GM21529 (cell line): ENCODE results near the gene HSPA1B.
"Not testable (repeated sequence)": the region's sequence is repeated elsewhere in the genome, so short reads cannot be mapped to it uniquely, and the experiment has no call there.

Experiments
- ATAC-seq: cut with Tn5 transposase; IDR thresholded peaks from one replicate; pipeline ENCODE4 v1.9.1; 2021; ENCODE audit not compliant: unreplicated experiment

Gene HSPA1B

DNA sequence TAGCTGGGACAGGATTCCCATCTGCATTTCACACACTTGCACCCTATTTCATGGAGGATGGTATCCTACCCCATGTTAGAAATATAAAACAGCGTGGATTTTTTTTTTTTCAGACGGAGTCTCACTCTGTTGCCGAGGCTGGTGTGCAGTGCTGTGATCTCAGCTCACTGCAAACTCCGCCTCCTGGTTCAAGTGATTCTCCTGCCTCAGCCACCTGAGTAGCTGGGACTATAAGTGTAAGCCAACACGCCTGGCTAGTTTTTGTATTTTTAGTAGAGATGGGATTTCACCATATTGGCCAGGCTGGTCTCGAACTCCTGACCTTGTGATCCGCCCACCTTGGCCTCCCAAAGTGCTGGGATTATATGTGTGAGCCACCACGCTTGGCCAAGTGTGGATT lies 30.2 kb downstream of the HSPA1B start:
- not testable (repeated sequence) for ATAC-seq

DNA sequence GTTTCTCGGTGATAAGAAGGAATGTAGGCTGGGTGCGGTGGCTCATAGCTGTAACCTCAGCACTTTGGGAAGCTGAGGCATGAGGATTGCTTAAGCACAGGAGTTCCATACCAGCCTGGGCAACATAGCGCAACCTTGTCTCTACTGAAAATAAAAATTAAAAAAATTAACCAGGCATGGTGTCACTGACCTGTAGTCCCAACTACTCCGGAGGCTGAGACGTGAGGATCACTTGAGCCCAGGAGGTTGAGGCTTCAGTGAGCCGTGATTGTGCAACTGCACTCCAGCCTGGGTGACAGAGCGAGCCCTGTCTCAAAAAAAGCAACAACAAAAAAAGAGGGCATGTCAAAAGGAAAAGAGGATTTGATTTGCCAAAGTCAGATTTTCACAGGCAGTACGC lies 31.2 kb downstream of the HSPA1B start:
- ATAC-seq: no peak

DNA sequence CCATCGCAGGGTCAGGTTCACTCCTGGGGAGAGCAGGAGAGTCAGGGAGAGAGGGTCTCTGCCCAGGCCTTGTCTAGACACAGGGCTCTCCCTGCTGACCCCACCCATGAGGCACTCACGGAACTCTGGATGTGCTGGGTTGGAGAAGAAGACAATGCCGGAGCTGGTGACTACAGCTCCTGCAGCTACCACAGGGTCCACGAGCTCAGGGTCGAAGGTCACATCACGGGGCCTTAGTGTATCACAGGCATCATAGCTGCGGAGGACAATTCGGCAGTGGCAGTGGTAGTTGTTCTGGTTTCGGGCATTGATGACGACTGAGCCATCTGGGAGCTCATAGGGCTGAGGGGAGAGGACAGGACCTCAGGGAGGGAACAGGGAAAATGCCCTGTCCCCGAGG lies 32.4 kb downstream of the HSPA1B start:
- no peak for ATAC-seq

DNA sequence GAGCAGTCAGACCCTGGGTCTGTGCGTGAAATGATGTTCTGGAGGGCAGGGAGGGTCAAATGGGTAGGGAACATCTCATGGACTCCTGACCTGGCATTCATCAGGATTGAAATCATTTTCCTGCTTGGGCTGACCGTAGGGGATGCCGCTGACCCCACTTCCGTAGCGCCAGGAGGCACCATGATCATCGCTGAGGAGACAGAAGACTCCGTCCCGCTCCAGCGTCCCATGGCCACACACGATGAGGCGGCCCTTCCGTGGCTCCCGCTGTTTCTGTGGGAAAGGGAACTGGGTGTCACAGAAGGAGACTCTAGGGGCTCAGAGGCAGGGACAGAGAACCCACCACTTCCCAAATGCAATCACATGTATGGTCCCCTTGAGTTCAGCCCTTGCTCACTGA lies 32.8 kb downstream of the HSPA1B start:
- no peak for ATAC-seq

DNA sequence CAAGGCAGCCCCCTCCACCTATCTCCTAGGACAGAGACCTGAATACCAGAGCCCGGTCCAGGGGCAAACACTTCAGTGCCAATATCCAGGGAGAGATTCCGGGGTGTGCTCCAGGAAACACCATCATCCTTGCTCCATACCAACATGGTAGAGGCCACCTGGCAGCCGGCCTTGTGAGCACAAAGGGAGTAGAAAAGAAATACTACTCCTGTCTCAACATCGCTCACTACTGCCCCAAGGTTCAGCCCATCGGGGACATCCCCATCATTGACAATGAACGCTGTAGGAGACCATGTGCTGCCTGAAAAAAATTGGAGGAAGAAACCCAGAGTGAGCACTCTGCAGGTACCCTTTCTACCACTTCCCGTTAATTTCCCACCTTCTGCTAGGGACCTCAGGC lies 33.6 kb downstream of the HSPA1B start:
- ATAC-seq: no peak

DNA sequence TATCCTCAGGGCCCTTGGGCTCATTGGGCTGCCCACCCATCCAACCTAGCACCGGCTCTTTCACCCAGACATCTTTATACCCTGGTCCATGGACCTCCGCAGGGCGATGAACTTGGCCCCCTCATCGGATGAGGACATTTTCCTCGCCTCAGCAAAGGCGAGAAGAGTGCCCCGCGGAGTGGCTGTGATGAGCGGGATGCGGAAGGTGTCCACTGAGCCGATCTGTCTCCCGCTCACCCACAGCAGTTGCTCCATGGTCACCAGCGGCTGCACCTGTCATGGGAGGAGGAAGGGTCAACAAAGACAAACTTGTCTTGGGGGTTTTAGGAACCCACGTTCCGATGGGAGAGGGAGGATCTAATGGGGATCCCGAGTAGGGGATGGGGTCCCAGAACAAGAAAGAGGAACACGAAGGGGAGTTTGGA lies 34.4 kb downstream of the HSPA1B start:
- ATAC-seq: no peak

DNA sequence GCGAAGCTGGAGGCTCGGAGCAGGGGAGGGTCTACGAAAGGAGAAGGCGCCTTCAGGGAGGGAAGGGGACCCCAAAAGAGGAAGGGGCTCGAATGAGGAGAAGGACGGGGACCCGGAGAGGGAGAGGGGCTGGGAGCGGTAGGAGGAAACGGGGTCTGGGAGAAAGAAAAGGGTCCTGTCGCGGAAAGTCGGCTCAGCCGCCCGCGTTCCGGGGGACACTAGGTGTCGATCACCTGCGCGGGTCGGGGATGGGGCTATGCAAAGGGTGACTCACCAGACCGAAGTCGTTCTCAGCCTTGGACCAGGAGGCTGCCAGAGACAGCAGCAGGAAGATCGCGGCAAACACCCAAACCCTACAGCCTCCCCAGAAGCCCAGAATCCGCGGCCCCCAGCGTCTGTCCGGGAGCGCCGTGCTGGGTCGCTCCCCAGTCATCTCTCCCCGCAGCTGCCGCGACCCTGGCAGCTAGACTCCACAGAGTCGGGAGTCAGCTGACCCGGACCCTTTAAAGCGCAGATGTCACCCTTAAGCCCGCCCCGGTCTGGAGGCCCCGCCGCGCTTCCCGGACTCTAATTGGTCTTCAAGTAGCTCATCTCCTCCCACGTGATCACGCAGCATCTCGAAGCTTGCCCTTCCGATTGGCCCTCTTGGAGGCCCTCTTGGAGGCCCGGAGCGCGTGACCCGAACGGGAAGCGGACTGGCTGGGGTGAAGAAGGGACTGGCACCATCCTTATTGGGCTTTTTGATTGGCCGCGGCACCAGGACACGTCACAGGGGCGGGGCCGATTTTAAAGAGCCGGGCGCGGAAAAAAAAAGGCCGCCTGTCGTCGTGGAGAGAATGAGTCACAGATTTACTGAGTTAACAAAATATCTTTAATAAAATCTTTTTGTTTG lies 35.1 kb downstream of the HSPA1B start, which contains the start of gene NEU1:
TSS of gene NEU1 (minus strand) at position 478 of the 892 bp plus-strand sequence. CDS start at position 433, 45 bp downstream.
- peak; percentile 91 for ATAC-seq

DNA sequence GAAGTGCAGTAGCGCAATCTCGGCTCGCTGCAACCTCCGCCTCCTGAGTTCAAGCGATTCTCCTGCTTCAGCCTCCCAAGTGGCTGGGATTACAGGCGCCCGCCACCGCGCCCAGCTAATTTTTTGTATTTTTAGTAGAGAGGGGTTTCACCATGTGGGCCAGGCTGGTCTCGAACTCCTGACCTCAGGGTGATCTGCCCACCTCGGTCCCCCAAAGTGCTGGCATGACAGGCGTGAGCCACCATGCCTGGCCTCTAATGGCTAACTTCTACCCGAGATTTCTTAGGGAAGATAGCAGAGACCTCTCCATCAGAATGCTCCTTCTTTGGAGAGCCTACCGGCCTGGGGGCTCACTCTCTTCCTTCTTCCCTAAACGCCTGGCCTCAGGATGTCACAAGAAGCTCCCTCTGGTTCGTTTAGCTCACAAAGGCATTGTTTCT lies 36.6 kb downstream of the HSPA1B start:
- ATAC-seq: not testable (repeated sequence)

DNA sequence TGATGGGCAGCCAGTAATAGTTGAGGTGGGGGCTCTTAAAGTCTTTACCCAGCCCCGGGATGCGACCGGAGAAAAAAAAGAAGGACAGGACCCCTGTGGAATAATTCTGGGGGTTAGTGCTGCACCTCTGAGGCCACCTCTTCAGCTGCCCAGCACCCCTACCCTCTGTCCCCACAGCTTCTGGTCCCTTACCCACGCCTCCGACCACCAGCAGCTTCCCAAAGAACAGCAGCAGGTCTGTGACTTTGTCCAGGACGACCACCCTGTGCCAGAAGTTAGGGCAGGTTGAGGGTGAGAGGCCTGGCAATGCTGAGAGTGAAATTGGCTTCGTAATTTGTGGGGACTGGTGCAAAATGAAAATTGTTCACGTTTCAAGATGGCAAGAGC lies 37.3 kb downstream of the HSPA1B start:
- no peak for ATAC-seq

DNA sequence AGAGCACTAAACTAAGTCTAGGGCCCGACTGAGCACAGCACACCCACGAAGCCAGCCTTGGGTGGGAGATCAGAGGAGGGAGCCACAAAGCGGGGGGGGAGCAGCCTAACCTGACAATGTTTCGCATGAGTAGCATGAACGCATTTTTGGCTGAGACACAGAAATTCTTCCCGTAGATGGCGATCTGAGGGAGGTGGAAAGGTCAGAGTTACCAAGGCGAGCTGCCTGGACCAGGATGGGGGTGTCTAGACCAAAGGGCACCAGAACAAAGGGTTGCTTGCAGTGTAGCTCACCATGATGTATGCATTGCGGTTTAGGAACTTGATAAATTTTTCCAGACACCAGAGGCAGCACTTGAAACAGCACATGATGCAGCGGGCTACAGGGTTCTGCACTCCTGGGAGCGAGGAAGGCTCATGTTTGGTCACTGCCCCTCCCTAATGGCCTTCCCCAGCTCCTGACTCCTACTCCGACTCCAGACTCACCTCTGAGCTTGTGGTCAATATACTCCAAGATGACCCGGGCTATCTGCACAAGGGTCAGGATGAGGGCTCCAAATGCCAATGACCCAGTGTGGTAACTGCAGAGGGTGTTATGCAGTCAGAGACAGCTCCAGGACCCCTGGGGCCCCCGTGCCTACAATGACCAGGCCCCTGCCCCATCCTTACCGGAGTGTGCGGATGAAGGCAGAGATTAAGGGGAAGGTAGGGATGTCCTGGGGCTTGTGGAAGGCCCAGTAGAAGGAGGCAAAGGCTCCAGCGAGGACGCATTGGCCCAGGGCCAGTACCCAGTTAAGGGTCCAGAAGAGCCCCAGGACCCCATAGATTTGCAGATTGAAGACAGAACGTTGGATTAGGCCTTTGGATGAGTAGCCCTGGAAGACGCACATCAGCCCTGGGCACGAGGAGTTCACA lies 37.9 kb downstream of the HSPA1B start:
- no peak for ATAC-seq

DNA sequence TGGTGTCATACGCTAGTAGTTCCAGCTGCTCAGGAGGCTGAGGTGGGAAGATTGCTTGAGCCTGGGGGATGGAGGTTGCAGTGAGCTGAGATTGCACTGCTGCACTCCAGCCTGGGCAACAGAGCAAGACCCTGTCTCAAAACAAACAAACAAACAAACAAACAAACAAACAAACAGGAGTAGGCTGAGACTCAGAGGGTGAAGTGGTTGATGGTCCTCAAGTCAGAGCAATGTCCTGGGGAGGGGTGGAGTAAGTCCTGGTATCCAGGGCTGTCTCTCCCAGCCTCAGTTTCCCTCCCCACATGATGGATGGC lies 41.1 kb downstream of the HSPA1B start:
- ATAC-seq: not testable (repeated sequence)

DNA sequence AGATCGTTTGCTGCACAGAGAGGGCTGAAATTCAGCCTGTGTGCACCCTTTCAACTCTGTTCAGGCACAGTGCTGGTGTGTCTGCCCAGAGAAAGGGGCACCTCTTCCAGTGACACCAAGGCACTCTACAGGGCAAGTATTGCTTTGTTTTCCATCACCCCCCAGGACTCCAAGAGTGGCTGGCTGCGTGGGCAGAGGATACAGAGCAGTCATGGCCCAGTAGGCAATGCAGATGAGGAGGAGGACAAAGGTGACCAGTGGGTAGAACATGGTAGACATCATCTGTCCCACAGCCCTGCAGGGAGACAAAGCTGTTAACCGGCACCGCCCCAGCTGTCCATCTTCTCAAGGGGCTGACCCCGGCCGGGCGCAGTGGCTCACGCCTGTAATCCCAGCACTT lies 41.8 kb downstream of the HSPA1B start:
- no peak for ATAC-seq

DNA sequence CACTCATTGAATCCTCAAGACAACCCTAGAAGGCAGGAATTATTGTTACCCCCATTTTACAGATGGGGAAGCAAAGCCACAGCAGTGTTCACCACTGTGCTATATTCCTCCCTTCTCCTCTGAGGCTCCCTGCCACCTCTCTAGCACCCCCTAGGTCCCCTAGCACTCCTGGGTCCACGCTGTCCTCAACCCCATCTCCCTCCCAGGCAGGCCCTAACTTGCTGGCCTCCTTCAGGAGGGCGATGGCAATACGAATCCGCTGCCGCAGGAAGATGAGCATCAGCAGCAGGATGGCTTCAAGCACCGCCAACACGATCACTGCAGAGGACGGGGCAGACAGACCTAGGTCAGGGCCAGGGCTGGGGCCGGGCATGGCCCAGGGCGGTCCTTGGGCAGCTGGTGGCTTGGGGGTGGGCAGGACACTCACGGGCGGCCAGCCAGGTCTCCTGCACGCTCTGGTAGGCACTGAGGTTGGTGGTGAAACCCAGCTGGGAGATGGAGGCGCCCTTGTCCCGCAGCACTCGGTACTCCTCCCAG lies 42.9 kb downstream of the HSPA1B start:
- ATAC-seq: no peak

DNA sequence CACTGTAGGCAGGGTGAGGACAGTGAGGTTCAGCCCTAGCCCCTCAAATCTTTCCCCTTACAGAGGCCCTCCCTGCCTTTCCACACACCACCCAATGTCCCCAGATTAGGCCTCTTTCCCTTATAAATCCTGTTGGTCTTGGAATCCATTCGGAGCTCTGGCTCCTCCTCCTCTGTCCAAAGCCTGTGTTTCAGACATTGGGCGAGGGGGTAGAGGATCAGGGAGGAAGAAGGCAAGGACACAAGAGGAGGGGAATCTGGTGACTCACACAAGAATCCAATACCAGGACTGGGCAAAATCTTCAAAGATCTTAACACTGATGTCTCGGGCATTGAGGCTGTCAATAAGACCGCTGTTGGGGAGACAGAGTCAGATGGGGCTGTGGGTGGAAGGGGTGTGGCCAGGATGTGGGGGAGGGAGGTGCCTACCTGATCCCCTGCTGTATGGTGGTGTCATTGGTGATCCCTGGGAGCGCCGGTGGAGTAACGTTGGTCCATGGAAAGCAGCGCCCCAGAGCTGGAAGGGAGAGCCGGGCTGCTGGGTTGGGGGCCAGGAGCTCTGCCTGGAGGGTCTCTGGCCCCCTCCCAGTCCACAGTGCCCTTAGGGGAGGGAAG lies 43.6 kb downstream of the HSPA1B start:
- no peak for ATAC-seq

DNA sequence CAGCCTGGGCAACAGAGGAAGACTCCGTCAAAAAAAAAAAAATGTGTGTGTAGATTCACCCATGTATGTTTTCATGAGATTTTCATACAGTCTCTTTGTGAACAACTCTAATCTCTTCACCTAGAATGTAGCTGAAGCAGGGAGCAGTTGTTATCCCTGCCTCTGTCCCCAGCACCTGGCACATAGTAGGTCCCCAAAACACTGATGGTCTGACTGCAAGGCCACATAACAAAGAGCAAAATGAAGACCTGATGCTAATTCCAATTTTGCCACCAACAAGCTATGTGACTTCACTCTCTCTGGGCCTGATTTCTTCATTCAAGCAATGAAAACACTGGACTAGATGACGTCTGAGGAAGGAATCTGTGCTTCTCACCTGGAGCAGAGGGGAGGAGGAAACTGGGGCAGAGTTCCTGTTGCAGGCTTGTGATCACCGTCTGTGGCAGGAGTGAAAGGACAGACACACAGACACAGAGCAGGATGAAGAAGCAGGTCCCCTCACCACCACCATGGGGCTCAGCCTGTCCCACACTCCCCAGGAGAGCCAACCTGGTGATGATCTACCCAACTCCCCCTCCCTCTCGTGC lies 46.6 kb downstream of the HSPA1B start:
- no peak for ATAC-seq

DNA sequence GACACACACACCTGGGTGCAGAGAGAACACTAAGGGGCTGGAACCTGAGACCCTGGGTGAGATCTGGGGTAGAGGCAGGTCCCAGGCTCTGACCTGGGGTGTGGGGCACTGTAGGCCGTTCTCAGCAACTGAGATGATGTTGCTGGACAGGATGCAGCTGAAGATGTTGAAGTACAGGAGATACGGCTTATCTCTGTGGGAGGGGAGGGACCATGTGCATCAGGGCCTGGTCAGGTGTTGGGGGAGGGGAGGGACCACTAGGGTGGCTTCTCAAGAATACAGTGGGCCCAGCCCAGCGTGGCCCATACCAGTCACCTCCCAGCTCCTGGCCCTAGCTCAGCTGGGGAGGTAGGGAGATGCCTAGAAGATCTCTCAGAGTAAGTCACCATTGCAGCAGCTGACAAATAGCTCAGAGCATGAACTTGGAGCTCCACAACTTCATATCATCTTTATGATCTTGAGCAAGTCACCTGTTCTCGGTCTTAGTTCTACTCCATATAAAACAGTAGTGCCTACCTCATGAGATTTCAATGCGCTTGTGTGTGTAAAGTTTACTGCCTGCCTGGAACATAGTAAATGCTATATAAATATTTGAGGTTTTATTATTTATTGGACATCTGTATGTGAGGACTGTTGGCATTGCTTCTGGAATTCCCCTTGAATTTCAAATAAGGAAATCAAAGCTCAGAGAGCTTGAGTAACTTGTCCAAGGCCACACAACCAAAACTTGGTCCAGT lies 47.5 kb downstream of the HSPA1B start:
- no peak for ATAC-seq

DNA sequence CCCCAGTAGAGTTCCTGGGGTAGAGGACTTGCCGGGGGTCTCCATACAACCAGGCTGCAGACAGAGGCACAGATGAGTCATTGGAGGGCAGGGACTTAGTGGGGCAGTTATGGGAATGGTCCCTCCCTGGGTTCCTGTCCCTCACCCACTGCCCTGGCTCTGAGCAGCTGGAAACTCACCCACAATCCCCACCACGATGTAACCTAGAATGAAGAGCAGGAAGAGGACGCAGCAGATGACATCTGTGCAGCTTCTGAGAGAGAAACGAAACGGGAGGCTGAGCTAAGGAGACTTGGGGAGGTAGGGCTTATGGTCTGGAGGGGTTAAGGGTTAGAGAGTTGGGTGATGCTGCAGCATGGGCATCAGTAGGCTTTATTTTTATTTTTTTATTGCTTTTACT lies 48.3 kb downstream of the HSPA1B start:
- ATAC-seq: no peak

DNA sequence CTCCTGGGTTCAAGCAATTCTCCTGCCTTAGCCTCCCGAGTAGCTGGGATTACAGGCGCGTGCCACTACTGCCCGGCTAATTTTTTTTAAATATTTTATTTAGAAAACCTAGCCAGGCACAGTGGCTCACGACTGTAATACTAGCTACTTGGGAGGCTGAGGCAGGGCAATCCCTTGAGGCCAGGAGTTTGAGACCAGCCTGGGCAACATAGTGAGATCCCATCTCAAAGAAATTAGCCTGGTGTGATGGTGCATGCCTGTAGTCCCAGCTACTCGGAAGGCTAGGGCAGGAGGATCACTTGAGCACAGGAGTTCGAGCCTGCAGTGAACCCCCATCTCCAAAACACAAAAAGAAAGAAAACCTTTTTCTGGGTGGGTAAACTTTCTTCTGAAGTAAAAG lies 48.8 kb downstream of the HSPA1B start:
- no peak for ATAC-seq

DNA sequence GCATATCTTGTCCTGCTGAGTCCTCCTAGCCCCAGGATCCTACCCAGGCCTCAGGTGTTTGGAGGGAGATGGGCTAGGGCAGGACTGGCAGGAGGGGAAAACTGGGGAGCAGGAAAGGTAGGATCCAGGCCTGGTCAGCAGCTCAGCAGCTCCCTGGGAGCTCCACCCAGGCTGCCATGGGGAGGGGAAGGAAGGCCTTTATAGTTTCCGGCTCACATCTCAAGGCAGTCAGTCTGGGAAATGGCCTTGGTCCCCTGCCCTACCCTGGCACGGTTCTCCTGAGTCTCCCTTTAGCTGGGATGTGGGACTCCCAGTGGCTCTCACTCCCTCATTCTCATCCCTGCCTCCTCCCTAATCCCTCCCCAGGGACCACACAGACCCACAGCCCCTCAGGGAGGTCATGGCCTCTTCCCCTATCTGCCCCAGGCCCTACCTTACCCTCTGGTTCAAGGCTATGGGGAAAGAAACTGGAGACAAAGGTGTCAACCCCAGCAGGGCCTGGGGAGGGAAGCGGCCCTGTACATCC lies 49.6 kb downstream of the HSPA1B start:
- no peak for ATAC-seq

DNA sequence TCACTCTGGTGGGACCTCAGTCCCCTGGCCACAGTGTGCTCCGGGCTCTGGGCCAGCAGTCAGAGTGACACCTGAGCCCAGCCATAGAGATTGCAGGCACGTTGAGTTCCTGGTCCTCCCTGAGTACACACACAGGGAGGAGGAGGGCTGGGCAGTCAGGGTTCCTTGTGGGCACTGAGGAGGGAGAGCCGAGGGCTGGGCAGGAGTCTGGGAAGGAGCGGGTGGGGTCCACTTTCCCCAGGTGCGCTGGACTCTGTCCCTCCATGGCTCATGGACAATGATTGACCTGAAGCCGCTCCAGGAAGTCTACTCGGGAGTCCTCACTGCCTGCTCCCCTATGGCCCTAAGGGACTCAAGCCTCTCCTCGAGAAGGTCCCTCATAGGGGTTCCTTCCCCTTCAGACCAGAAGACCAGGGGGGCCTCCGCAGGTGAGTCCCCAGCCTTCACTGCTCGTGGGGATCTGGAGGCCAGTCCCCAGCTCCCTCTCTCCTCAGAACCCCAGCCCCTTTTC lies 50.2 kb downstream of the HSPA1B start:
- no peak for ATAC-seq
